ENCODE results near the gene ZNF195.
"Not testable (repeated sequence)": the region's sequence is repeated elsewhere in the genome, so short reads cannot be mapped to it uniquely, and the experiment has no call there.

The ZNF195 gene

GRCh38 chr11:3402181-3402860, 23.4 kb upstream of the ZNF195 start:
- not testable (repeated sequence) for DNase-seq

- DNase-seq, result not testable (repeated sequence)
Observed at GRCh38 chr11:3401052-3401451, 22.1 kb upstream of the ZNF195 start.

GRCh38 chr11:3398509-3398908, 19.6 kb upstream of the ZNF195 start:
- DNase-seq, result not testable (repeated sequence)

GRCh38 chr11:3398106-3398505, 19.2 kb upstream of the ZNF195 start:
- DNase-seq, result not testable (repeated sequence)

- DNase-seq, result not testable (repeated sequence)
Observed at GRCh38 chr11:3397210-3397609, 18.3 kb upstream of the ZNF195 start.

GRCh38 chr11:3395468-3395867, 16.5 kb upstream of the ZNF195 start:
- DNase-seq, result not testable (repeated sequence)

- DNase-seq, result not testable (repeated sequence)
Observed at GRCh38 chr11:3394956-3395355, 16.0 kb upstream of the ZNF195 start.

GRCh38 chr11:3393450-3393849, 14.5 kb upstream of the ZNF195 start:
- not testable (repeated sequence) for DNase-seq

- DNase-seq, result no peak
Observed at GRCh38 chr11:3382613-3383285, 3.8 kb upstream of the ZNF195 start.

- no peak for DNase-seq
Observed at GRCh38 chr11:3381794-3382193, 2.8 kb upstream of the ZNF195 start.

GRCh38 chr11:3380706-3381545, 2.0 kb upstream of the ZNF195 start:
- no peak for DNase-seq

- DNase-seq, result no peak
Observed at GRCh38 chr11:3375552-3375951, 3.4 kb downstream of the ZNF195 start.

- DNase-seq, result no peak
Observed at GRCh38 chr11:3370311-3370870, 8.6 kb downstream of the ZNF195 start.

- DNase-seq, result no peak
Observed at GRCh38 chr11:3369366-3369765, 9.6 kb downstream of the ZNF195 start.

- no peak for DNase-seq
Observed at GRCh38 chr11:3368199-3368598, 10.7 kb downstream of the ZNF195 start.

- DNase-seq, result no peak
Observed at GRCh38 chr11:3367221-3367620, 11.7 kb downstream of the ZNF195 start.

GRCh38 chr11:3359092-3359824, 19.7 kb downstream of the ZNF195 start:
- DNase-seq, result no peak

- no peak for DNase-seq
Observed at GRCh38 chr11:3357994-3358676, 20.8 kb downstream of the ZNF195 start.

GRCh38 chr11:3357302-3357701, 21.6 kb downstream of the ZNF195 start:
- DNase-seq, result no peak

- DNase-seq, result no peak
Observed at GRCh38 chr11:3356858-3357257, 22.1 kb downstream of the ZNF195 start.

GRCh38 chr11:3353066-3353465, 25.9 kb downstream of the ZNF195 start:
- DNase-seq, result no peak

- DNase-seq, result no peak
Observed at GRCh38 chr11:3347127-3347526, 31.8 kb downstream of the ZNF195 start.

All from CD4-positive, alpha-beta T cell treated with Interleukin-12 subunit alpha and Interleukin-12 subunit beta, for 1 hour (primary cell).